Suppressor macrophage treated with lipopolysaccharide for 1 hour (primary cell): ENCODE data around the gene AFAP1L2.
"Not testable (repeated sequence)": the region's sequence is repeated elsewhere in the genome, so short reads cannot be mapped to it uniquely, and the experiment has no call there.

Experiments
- DNase-seq, 3 donors: peaks; one replicate each; pipeline ENCODE4 v3.0.0-alpha.2; 2020 to 2022

Gene AFAP1L2

DNA sequence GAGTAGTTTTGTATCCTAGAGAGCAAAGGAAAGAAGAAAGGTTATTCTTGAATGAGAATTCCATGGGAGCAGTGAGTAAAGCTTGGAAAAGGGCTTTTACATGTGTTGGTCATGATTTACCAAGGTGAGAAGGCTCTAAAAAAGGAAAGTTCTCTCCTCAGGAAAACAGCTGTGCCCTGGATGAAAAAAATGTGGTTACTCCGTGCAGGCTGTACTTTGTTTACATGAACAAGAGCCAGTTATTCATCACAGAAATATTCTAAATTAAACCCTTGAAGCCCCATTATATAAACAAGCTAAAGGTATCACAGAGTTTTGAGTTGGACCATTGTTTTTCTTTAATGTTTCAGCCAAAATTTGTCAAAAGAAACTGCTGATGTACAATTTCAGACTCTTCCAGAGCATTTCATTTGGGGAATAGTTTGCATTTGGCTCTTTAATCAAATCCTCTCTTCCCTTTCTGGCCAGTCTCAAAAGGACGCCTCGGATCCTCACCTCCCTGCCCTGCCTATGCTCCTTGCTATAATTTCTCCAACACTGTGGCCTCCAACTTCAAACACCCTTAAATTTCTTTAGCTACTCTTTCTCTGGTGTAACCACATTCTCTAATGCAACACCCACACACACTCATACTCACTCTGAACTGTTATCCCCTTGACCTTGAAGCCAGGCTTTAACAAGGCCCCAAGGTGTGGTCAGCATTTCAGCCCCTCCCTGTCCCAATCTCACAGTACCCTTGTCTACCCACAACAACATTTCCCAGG is 47.4 kb downstream of the AFAP1L2 start:
- no peak for DNase-seq

DNA sequence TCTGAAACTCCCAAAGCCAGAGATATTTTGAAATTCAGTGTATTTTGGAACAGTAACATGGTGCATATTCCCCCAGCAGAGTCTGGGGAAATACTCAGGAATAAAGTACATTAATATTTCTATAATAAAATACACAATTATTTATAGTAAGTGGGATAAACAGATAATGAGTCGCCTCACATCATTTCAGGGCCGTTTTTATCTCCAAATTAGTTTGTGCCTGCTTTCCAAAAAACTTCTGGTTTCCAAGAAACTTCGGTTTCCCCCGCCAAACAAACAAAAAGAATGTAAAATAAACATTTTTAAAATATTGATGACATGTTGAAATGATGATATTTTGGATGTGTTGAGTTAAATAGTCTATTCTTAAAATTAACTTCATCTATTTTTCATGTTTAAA is 48.2 kb downstream of the AFAP1L2 start:
- DNase-seq: no peak

DNA sequence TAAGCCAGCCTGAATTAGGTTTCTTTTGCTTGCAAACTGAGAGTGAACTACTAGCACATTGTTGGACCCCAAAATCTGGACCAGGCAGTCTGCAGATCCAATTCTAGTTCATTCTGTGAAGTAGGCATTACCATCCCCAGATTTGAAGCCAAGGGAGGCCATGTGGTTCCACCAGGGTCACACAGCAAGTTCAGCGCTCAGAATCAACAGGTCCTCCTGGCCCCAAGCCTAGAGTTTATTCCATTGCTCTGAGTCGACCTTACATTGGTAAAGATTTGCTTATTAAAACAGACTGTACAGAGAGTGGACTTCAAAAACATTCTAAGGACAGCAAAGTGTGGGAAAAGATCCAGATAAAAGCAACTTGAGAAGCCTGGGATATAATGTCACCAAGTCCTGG is 50.9 kb downstream of the AFAP1L2 start:
- no peak for DNase-seq

DNA sequence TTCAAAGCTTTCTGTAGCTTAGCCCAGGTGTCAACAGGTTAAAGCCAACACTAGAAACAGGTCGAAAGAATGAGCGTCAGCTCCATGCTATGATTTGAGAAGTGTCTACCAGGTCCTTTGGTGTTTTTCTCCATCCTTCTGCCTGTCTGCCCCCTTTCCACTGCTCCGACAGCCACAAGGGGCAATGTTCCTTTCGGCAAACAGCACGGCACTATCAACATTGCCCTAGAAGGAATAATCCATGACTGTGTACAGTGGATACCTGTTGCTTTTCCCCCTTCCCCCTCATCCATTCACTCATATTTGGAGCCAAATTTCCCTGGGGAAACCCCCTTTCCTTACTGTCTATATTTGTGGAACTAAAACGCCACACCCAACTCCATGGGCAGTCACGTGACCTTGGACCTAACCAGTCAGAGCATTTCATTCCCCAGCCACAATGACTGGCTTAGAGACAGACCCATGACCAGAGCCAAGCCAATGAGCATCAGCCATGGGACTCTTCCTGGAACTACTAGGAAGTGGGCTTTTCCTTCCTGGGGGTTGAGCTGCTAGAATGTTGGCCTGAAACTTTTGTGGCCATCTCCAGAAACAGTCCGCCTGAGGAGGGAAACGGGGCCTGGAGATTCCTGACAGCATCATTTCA is 51.5 kb downstream of the AFAP1L2 start:
- DNase-seq: peak; percentile 27 to 39 (median 29)

DNA sequence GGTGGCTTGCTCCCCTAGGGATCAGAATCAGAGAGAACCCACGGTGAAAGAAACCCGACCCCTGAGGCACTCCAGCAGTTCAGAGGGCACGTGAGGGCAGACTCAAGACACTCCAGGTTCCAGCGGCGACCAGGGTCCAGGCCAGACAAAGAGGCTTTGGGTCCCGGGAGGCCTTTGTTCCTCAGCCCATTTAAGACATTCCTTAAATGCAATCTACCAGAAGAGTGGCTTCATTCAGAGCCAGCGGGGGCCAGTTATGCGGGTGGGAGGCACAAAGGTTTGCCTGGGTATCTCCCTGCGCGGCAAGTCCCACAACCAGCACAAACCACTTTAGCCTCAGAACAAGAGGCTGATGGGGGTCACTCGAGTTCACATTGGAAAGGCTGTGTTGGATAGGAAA is 53.6 kb downstream of the AFAP1L2 start:
- DNase-seq: no peak

DNA sequence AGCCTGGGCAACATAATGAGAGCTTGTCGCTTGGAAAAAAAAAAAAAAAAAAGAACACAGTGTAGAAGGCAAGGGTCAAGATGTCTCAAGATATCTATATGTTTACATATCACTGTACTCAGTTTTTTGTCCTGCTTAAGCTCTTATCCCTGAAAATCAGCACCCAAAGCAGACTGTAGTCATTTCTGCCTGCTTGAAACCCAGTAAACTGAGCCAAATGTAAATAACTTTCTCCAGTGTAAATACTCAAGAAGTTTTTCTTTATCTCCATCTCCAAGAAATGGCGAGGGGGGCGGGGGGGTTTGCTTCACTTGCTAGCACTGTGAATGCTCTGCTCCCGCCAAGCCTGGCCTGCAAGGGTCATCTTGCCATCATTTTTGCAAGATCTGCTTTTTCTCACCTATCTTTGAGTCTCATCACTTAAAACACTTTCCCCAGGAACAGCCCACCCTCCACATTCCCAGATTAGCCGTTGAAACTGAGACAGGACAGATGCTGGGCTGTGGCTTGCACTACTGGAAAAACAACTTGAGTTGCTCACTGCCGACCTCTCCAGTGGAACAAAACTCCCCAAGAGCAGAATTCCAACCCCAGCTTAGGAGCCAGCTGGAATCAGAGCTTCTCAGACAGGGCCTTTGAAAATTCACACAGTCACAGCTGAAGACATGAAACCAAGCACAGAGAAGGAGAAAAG is 54.6 kb downstream of the AFAP1L2 start:
- DNase-seq: no peak

DNA sequence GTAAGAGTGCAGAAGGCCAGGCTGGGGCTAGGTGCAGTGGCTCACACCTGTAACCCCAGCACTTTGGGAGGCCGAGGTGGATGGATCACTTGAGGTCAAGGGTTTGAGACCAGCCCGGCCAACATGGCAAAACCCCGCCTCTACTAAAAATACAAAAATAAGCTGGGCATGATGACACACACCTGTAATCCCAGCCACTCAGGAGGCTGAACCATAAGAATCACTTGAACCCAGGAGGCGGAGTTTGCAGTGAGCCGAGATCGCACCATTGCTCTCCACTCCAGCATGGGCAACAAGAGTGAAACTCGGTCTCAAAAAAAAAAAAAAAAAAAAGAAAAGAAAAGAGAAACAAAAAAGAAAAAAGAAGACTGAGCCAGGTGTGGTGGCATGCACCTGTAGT is 55.2 kb downstream of the AFAP1L2 start:
- DNase-seq: not testable (repeated sequence)

DNA sequence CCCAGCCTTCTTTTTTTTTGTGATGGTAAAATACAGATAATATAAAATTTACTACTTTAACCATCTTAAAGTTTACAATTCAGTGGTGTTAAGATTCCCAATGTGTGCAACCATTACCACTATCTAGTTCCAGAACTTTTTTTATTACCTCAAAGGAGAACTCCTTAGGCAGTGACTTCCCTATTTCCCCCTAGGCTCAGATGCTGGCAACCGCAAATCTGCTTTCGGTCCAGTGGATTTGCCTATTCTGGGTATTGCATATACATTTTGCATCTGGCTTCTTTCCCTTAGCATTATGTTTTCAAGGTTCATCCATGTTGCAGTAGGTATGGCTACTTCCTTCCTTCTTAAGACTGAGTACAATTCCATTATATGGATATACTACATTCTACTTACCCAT is 56.5 kb downstream of the AFAP1L2 start:
- DNase-seq: no peak

DNA sequence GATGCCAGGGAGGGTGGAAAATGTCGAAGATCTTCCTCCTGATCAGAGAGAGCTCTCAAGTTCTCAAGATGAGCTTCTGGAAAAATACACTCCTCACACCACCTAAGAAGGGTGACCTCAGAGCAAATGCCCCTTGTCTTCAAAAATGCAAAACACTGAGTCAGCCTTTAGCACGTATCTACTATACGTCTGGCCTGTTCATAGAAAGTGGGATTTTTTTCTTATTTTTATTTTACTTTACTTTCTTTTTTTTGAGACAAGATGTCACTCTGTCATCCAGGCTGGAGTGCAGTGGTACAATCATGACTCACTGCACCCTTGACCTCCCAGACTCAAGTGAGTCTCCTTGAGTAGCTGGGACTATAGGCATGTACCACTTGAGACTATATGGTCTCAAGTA is 57.1 kb downstream of the AFAP1L2 start:
- no peak for DNase-seq

DNA sequence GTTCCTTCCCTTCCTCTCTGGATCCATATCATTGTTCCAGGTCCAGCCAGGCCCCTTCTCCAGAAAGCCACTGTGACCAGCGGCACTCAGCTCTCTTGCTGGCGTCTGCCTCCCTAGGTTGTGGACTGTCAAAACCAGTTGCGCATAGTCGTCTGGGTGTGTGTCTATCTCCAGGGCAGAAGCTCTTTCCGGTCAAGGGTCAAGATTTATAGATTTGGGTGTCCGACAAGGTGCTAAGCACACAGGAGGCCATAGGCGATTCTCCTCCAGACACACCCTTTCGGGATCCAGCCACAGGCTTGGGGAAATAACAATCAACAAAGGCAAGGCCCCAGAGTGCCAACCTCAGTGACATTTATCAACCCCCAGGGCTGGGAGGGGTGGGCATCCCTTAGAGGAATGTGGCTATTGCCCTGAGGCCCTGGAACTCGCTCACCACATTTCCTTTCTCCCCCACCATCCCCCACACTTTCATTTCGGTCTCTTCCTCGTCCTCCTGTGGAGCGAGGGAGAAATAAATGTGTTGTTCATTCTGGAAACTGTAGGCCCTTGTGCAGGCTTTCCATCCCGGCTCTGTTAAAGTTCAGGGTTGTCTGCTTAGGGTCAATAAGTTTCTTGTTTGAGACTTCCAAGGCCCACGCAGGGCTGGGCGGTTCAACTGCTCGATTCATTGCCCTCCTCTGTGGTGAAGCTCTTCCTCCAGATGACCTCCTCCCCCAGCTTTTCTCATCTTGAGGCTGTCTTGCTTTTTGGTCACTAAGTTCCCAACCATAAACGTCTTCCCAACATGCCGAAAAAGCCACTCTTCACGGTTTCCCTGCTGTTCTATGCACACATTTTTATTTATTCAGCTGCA is 57.9 kb downstream of the AFAP1L2 start:
- DNase-seq: no peak

DNA sequence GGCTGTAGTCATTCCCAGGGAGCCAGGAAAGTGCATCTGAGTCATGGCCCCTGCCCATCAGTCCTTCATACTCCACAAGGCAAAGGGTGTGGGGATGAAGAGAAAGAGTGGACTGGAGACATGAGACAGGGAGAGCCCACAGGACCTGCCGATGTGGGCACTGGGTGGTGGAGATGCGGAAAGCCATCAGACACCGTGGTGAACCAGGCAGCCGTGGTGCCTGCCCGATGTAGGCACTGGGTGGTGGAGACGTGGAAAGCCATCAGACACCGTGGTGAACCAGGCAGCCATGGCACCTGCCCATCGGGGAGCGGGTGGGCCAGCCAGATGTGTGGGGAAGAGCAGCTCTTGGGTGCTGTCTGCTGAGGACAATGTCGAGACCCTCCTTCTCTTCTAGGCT is 58.6 kb downstream of the AFAP1L2 start:
- no peak for DNase-seq

DNA sequence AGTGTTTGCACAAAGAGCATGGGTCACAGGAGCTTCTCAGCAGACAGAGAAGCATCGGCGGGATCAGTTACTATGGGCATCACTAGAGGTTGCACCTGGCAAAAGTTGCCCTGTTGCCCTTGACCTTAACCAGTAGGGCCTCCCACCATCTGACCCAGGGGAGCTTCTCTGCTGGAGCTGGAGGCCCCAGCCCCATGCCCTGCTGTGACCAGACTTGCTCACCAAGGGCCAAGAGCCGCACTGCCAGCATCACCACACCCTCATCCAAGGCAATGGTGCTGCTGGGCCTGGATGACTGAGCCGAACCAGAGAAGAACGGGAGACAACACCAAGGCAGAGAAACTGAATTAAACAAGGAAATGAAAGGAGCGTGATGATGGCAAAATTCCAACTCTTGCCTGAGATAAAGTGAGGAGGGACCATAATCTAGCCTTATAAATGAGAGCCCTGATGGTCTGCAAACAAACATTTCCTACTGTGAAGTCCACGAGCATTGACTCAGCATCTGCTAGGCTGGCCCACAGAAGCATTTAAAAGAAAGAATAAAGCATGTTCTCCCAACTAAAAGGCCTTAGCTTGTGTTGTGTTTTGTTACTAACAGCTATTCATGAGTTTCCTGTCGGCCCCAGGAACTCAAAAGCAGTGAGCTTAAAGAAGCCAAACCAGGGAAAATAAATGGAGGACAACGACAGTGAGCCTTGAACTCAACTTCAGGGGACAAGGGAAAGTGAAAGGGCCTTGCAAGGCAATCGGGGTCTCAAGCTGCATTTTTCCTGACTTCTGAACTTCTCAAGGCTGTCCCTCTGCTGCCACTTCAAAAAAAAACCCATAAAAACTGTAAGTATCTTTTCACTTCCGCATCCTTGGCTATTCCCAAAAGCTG is 60.4 kb downstream of the AFAP1L2 start:
- no peak for DNase-seq

DNA sequence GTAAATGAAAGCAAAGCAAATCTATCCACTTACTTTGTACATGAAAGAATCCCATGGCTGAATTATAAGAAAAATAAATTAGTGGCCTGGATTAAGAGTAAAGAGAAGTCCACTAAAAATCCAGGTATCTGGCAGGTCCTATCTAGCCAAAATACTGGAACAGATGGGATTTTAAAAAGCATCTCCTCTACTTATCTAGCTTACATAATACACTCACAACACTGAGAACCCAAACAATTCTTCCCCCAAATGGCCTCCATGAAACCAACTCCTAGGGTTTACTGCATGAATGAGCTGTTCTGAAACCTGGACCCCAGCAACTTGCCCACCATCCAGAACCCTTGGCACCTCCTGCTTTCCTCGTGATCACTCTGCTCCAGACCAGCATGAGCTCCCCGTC is 61.3 kb downstream of the AFAP1L2 start:
- no peak for DNase-seq

DNA sequence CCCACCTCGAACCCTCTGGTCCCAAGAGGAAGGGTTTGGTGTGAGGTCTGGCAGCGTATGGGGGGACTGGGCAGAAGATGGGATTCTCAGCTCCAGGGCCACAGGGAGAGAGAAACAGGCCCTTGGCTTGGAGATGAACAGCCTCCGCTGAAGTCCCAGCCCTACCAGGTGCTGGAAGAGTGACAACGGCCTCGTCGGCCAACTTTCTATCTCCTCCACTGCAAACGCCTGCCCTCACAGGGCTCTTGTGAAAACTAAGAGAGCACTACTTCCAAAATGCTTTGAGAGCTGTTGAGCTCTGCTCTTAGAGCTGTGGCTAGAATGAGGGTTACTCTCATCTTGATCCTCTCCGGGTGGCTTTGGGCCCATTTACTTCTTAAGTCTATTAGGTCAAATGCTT is 63.5 kb downstream of the AFAP1L2 start:
- DNase-seq: no peak

DNA sequence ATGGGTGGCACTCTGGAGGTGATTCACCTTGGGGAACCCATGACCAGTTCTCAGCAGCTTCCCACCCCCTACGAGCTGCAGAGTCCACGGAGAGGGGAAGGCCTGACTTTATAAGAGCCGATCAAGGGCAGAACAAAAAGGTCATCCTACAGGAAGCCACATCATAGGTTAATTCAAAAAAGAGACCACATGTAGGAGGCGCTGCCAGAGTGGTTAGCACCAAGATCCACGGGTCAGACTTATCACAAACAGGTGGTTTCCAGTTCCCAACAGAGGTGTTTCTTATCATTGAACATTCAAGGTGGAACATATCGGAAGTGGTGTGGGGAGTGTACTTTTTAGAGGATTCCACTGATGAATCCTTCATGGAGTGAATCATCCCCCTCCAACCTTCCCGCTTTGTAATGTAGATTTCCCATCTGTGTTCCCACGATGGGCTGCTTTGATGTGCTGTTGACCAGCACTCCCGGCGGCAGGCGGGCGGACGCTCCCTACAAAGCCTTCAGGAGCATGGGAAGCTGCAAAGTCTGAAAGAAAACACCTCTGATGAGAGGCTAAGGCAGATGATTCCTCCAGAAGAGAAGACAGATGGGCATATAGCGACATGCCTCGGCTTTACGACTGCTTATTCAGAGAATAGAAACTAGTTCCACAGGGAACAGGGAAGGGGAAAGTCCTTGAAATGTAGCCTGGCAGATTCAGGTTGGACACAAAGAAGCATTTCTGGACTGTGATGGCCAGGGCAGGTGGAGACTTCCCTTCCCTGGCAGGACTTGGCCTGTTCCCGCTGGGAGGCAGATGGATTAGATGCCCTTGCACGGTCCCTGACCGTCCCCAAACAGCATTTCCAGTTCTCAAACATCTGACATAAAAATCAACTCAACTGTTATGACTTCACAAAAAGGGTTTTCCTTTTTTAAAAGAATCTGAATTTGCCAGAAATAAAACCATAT is 66.5 kb downstream of the AFAP1L2 start:
- DNase-seq: no peak

DNA sequence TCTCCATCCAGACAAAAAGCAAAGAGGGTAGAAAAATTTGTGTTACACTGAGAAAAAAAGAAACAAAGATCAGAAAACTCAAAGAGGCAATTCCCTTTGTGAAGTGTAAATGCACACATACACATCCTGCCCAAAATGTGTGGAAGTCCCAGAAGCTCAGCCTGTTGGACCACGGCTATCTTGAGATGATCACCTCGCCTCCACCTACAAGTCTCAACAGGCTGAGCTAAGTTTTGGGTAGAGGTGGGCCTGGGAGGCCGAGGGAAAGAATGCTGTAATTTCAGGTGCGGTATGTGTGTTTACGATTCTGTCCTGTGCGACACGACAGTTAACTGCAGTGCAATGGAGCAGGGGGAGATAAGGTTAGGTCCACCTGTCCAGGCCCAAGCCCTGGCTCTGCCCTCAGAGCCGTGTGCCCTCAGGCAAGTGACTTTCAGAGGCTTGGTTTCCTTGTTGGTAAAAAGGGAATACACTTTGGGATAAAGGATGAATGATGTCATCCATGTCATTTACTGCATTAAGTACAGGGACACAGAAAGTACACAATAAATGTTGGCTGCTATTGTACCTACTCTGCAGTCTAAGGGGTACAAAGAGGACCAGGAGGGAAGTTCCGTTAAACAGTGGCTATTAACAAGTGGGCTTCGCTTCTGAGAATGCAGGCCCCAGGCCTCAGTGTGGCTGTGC is 67.3 kb downstream of the AFAP1L2 start:
- DNase-seq: no peak

DNA sequence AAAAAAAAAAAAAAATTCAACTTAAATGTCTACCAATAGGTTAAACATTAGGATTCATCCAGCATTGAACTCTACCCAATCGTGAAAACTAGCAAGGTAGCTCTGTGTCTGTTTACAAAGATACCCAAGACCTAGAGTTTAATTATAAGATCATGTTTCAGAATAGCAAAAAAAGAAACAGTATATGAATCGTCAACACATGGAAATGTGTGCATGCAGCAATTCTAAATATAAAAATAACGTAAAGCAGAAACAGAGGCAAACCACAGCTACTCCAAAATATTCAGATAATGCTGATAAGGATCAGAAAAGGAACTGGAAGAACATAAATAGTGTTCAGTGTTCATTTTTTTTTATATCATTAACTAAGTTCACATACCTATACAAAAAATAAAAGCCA is 68.7 kb downstream of the AFAP1L2 start:
- no peak for DNase-seq

DNA sequence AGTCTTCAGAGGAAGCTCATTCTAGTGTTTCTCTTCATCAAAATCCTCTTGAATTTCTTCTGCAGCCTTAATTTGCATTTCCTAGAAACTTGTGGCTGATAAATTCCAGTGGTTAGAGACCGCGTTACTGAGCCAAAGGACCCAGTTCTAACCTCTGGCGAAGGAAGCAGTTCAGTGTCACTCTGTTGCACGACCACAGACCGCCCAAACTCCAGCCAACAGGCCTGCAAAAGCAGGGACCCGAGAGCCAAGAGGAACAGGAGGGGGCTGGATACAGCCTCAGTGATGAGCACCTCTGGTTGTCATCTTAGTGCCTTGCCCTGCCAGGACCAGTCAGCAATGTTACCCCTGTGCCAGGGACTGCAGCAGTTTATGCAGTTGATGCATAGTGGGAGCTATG is 70.0 kb downstream of the AFAP1L2 start:
- DNase-seq: no peak

DNA sequence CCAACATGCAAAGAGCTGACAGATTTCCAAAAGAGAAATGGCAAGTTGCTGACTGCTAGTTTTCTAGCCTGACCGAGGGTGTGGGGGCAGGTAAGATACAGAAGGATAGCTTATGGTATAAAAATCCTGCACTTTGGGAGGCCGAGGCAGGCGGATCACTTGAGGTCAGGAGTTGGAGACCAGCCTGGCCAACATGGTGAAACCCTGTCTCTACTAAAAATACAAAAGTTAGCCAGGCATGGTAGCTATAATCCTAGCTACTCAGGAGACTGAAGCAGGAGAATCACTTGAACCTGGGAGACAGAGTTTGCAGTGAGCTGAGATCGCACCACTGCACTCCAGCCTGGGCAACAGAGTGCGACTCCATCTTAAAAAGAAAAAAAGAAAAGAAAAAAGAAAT is 70.9 kb downstream of the AFAP1L2 start:
- DNase-seq: not testable (repeated sequence)
